H9 (cell line): Measurements from ENCODE around the gene LUZP1. TPM values are rescaled to one million over a fixed set of nuclear protein-coding genes. Genes with fewer than 3 reads are reported as not detected.

Experiments used
- DNase-seq: peaks from one replicate; pipeline ENCODE4 v3.0.0-alpha.2; 2017
- H2AFZ ChIP-seq: one replicate; pipeline ENCODE4 v1.6.1; 2013; ENCODE audit warnings: mild to moderate bottlenecking, low read length, control low read depth, moderate library complexity
- H2AK5ac ChIP-seq: 2 replicates; pipeline ENCODE4 v1.6.1; 2013; ENCODE audit warnings: low read length, control low read depth, mixed read lengths; ENCODE audit not compliant: insufficient read length
- H2BK120ac ChIP-seq: one replicate; pipeline ENCODE4 v1.6.1; 2013; ENCODE audit warnings: low read depth, mild to moderate bottlenecking, low read length, control low read depth, inconsistent platforms; ENCODE audit not compliant: poor library complexity, severe bottlenecking
- H2BK12ac ChIP-seq: 2 replicates; pipeline ENCODE4 v1.6.1; 2013; ENCODE audit warnings: low read length, control low read depth, mixed read lengths, low read depth; ENCODE audit not compliant: insufficient read length
- H2BK15ac ChIP-seq: 2 replicates; pipeline ENCODE4 v1.6.1; 2013; ENCODE audit warnings: low read depth, low read length, control low read depth
- H2BK20ac ChIP-seq: one replicate; pipeline ENCODE4 v1.6.1; 2013; ENCODE audit warnings: low read depth, mild to moderate bottlenecking, low read length, control low read depth, inconsistent platforms; ENCODE audit not compliant: poor library complexity, severe bottlenecking
- H2BK5ac ChIP-seq: 2 replicates; pipeline ENCODE4 v1.6.1; 2013; ENCODE audit warnings: low read length, control low read depth, mixed read lengths; ENCODE audit not compliant: insufficient read length
- H3K14ac ChIP-seq: 2 replicates; pipeline ENCODE4 v1.6.1; 2013; ENCODE audit warnings: low read length, control low read depth; ENCODE audit not compliant: insufficient read depth
- H3K18ac ChIP-seq: 2 replicates; pipeline ENCODE4 v1.6.1; 2013; ENCODE audit warnings: low read depth, mild to moderate bottlenecking, mixed read lengths, low read length, control low read depth; ENCODE audit not compliant: insufficient read length
- H3K23ac ChIP-seq: 2 replicates; pipeline ENCODE4 v1.6.1; 2013; ENCODE audit warnings: low read length, control low read depth, mixed read lengths, low read depth; ENCODE audit not compliant: insufficient read length
- H3K23me2 ChIP-seq: 2 replicates; pipeline ENCODE4 v1.6.1; 2013; ENCODE audit warnings: low read depth, mild to moderate bottlenecking, mixed read lengths, low read length, control low read depth; ENCODE audit not compliant: insufficient read length, poor library complexity, severe bottlenecking
- H3K27ac ChIP-seq: 2 replicates; pipeline ENCODE4 v1.5.1; 2013; ENCODE audit warnings: low read length, control low read depth, mixed read lengths, low read depth; ENCODE audit not compliant: insufficient read length
- H3K27me3 ChIP-seq: 2 replicates; pipeline ENCODE4 v1.6.1; 2013; ENCODE audit warnings: low read length, control low read depth, inconsistent platforms; ENCODE audit not compliant: insufficient read depth
- H3K4ac ChIP-seq: 2 replicates; pipeline ENCODE4 v1.6.1; 2013; ENCODE audit warnings: low read depth, mild to moderate bottlenecking, control low read depth, inconsistent platforms, low read length, moderate library complexity
- H3K4me1 ChIP-seq: 2 replicates; pipeline ENCODE4 v1.6.1; 2013; ENCODE audit warnings: low read length, control low read depth, inconsistent platforms; ENCODE audit not compliant: insufficient read depth
- H3K4me2 ChIP-seq: 2 replicates; pipeline ENCODE4 v1.6.1; 2013; ENCODE audit warnings: low read length, control low read depth, mixed read lengths; ENCODE audit not compliant: insufficient read length, insufficient read depth
- H3K56ac ChIP-seq: 2 replicates; pipeline ENCODE4 v1.6.1; 2013; ENCODE audit warnings: low read depth, mild to moderate bottlenecking, mixed read lengths, low read length, control low read depth; ENCODE audit not compliant: insufficient read length
- H3K79me1 ChIP-seq: 2 replicates; pipeline ENCODE4 v1.6.1; 2013; ENCODE audit warnings: low read depth, mild to moderate bottlenecking, moderate library complexity, low read length, control low read depth, inconsistent platforms; ENCODE audit not compliant: insufficient read depth, poor library complexity, severe bottlenecking
- H3K79me2 ChIP-seq: 2 replicates; pipeline ENCODE4 v1.6.1; 2013; ENCODE audit warnings: low read length, control low read depth, inconsistent platforms; ENCODE audit not compliant: insufficient read depth
- H3K9ac ChIP-seq: 2 replicates; pipeline ENCODE4 v1.6.1; 2013; ENCODE audit warnings: low read length, control low read depth, mixed read lengths; ENCODE audit not compliant: insufficient read length; ENCODE audit errors: extremely low read depth
- H3K9me3 ChIP-seq: one replicate; pipeline ENCODE4 v1.6.1; 2013; ENCODE audit warnings: low read depth, low read length, inconsistent platforms; ENCODE audit not compliant: control insufficient read depth
- H3T11ph ChIP-seq: one replicate; pipeline ENCODE4 v1.6.1; 2013; ENCODE audit warnings: mild to moderate bottlenecking, low read length, control low read depth, inconsistent platforms
- H4K20me1 ChIP-seq: one replicate; pipeline ENCODE4 v1.6.1; 2013; ENCODE audit not compliant: control insufficient read depth, insufficient read length, insufficient read depth
- H4K5ac ChIP-seq: 2 replicates; pipeline ENCODE4 v1.6.1; 2013; ENCODE audit warnings: low read depth, mild to moderate bottlenecking, mixed read lengths, low read length, control low read depth; ENCODE audit not compliant: insufficient read length
- H4K8ac ChIP-seq: replicated peaks from 2 replicates; pipeline ENCODE4 v1.6.1; 2013; ENCODE audit warnings: low read length, control low read depth, mixed read lengths, low read depth; ENCODE audit not compliant: insufficient read length
- H4K91ac ChIP-seq: 2 replicates; pipeline ENCODE4 v1.6.1; 2013; ENCODE audit warnings: low read depth, mild to moderate bottlenecking, moderate library complexity, mixed read lengths, low read length, control low read depth; ENCODE audit not compliant: insufficient read length
- H3K27ac Mint-ChIP-seq, 3 experiments: 2 replicates in 2 of 3; 3 replicates in 1 of 3; pipeline ENCODE4 v1.8.0; 2020 to 2021; ENCODE audit warnings: mixed read lengths in 3 of 3, mild to moderate bottlenecking in 1 of 3, moderate library complexity in 1 of 3
- H3K27me3 Mint-ChIP-seq: 2 replicates; pipeline ENCODE4 v1.8.0; 2021; ENCODE audit warnings: low read depth, mild to moderate bottlenecking, moderate library complexity, mixed read lengths
- H3K36me3 Mint-ChIP-seq, 3 experiments: 2 replicates in 2 of 3; 3 replicates in 1 of 3; pipeline ENCODE4 v1.8.0; 2020 to 2021; ENCODE audit warnings: low read depth in 3 of 3, mixed read lengths in 3 of 3; ENCODE audit not compliant: insufficient read depth in 1 of 3
- H3K4me1 Mint-ChIP-seq, 2 experiments: 2 replicates each; pipeline ENCODE4 v1.8.0; 2020; ENCODE audit warnings: mixed read lengths in 2 of 2
- H3K4me3 Mint-ChIP-seq, 2 experiments: 2 replicates in 1 of 2; 3 replicates in 1 of 2; pipeline ENCODE4 v1.8.0; 2020 to 2021; ENCODE audit warnings: mild to moderate bottlenecking in 2 of 2, mixed read lengths in 2 of 2, moderate library complexity in 1 of 2
- H3K9me3 Mint-ChIP-seq, 2 experiments: 2 replicates in 1 of 2; 3 replicates in 1 of 2; pipeline ENCODE4 v1.8.0; 2020; ENCODE audit warnings: mild to moderate bottlenecking in 2 of 2, mixed read lengths in 2 of 2, moderate library complexity in 1 of 2
- CTCF ChIP-seq: fragments of 200-600 bp; sonication (generic); conservative IDR thresholded peaks from 3 replicates; pipeline ENCODE4 v1.8.0; 2021; ENCODE audit warnings: antibody characterized with exemption, mild to moderate bottlenecking
- WGBS: extraction: QIAGEN DNeasy Blood & Tissue Kit; methylation state at CpG from one replicate; pipeline ENCODE4 v1.1.7; 2013; ENCODE audit warnings: missing lambda C conversion rate, low lambda C conversion rate, mixed read lengths; ENCODE audit not compliant: insufficient read length; ENCODE audit errors: extremely low coverage; 5-methylcytosine and 5-hydroxymethylcytosine counted together
- total RNA-seq: library from RNA; stranded (reverse); gene quantifications from 2 replicates; pipeline ENCODE4 v1.2.1, GENCODE V29; 2021

Gene LUZP1
- total RNA-seq, 1 experiment from 2014 or later, result 48.2 TPM

GRCh38 chr1:23210963-23211362 is 42.3 kb upstream of the LUZP1 start:
- no peak overlapping the region for H2AFZ ChIP-seq
- no peak for TF ChIP-seq CTCF
- no peak overlapping the region for H2AK5ac ChIP-seq
- no peak overlapping the region for H3K14ac ChIP-seq
- no peak overlapping the region for H3K18ac ChIP-seq
- no peak overlapping the region for H4K91ac ChIP-seq
- no peak overlapping the region for H3K56ac ChIP-seq
- H3K27me3 Mint-ChIP-seq, result peaks cover 4% of the 10 kb centered on the region; the same call in 1 of the 2 replicates
- H3K9ac ChIP-seq, result no peak overlapping the region
- H2BK120ac ChIP-seq, result no peak overlapping the region
- H4K5ac ChIP-seq, result no peak overlapping the region
- H3K27me3 ChIP-seq, result no peaks in the 10 kb centered on the region
- H4K8ac ChIP-seq, result no peak overlapping the region
- no peak overlapping the region for H3K27ac ChIP-seq
- DNase-seq, result no peak
- H2BK12ac ChIP-seq, result no peak overlapping the region
- no peak overlapping the region for H3K4me3 Mint-ChIP-seq
- no CpG with 5 or more reads among the region's 2 CpGs for WGBS
- no peaks in the 10 kb centered on the region for H4K20me1 ChIP-seq
- no peak overlapping the region for H2BK15ac ChIP-seq
- no peak overlapping the region for H3K27ac Mint-ChIP-seq
- H3K4me2 ChIP-seq, result no peak overlapping the region
- no peak overlapping the region for H3K23ac ChIP-seq
- H3K4me1 ChIP-seq, result no peaks in the 10 kb centered on the region
- peaks cover 1 to 25% of the 10 kb centered on the region in 2 experiments for H3K4me1 Mint-ChIP-seq
- H3T11ph ChIP-seq, result no peak overlapping the region
- no peak overlapping the region for H2BK5ac ChIP-seq
- H3K36me3 Mint-ChIP-seq, result no peaks in the 10 kb centered on the region
- H3K9me3 ChIP-seq, result no peaks in the 10 kb centered on the region
- H3K4ac ChIP-seq, result no peak overlapping the region
- H3K23me2 ChIP-seq, result no peaks in the 10 kb centered on the region
- no peaks in the 10 kb centered on the region for H3K79me2 ChIP-seq
- no peak overlapping the region for H2BK20ac ChIP-seq
- H3K79me1 ChIP-seq, result no peaks in the 10 kb centered on the region
- no peaks in the 10 kb centered on the region for H3K9me3 Mint-ChIP-seq
